GM12864 (cell line): ENCODE measurements around the gene NFKB1.

Experiments used
- DNase-seq: peaks from one replicate; pipeline ENCODE4 v3.0.0-alpha.2; 2011; ENCODE audit warnings: low read depth
- H3K4me3 ChIP-seq: 2 replicates; pipeline ENCODE4 v1.5.1; 2011; ENCODE audit warnings: mild to moderate bottlenecking, low read depth, low read length, control low read depth
- CTCF ChIP-seq: IDR thresholded peaks from 2 replicates; pipeline ENCODE4 v1.5.1; 2011; ENCODE audit warnings: low read depth, mild to moderate bottlenecking, moderate library complexity, low read length, control low read depth, inconsistent platforms; ENCODE audit errors: missing control alignments

The NFKB1 gene

GRCh38 chr4:102521570-102521969, 20.4 kb downstream of the NFKB1 start:
- no peak for TF ChIP-seq CTCF
- no peak overlapping the region for H3K4me3 ChIP-seq
- DNase-seq = no peak

GRCh38 chr4:102522031-102522440, 20.9 kb downstream of the NFKB1 start:
- TF ChIP-seq CTCF = no peak
- H3K4me3 ChIP-seq = no peak overlapping the region
- DNase-seq = no peak

- no peak for TF ChIP-seq CTCF
- no peak overlapping the region for H3K4me3 ChIP-seq
- DNase-seq = no peak
These were observed 23.5 kb downstream of the NFKB1 start for GRCh38 chr4:102524691-102525090.

DNA sequence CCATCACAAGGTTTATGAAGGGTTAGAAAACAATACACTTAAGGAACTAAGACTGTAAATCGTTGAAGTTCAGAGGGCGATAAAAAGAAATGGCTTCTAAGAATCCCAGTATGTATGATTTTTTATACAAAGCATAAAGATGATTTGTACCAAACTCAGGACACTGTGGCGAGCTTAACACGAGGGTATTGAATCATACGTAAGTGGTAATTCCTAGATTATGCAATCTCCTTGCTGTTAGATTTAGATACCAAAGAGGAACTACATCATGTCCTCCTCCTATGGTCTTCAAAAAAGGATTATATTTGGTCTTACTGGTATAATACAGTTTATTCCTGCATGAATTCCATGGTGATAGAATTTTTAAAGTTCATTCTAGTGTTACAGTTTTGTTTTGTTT, 23.9 kb downstream of the NFKB1 start:
- DNase-seq = no peak
- TF ChIP-seq CTCF = no peak
- H3K4me3 ChIP-seq = no peak overlapping the region

DNA sequence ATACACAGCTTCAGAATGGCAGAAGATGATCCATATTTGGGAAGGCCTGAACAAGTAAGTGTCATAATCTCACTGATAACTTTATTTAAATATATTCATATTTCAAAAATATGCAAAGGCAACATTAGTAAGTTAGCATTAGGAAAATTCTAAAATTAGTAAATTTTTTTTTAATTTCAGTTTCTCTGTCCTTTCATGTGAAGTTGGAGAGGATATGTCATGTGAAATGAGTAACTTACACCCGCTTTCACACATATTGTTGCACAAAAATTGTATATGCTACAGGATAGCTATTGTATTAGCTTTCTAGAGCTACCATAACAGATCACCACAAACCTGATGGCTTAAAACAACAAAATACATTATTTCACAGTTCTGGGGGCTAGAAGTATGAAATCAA, 24.3 kb downstream of the NFKB1 start:
- DNase-seq = no peak
- no peak for TF ChIP-seq CTCF
- no peak overlapping the region for H3K4me3 ChIP-seq

GRCh38 chr4:102526532-102526931, 25.4 kb downstream of the NFKB1 start:
- no peak for DNase-seq
- H3K4me3 ChIP-seq = no peak overlapping the region
- TF ChIP-seq CTCF = no peak

DNA sequence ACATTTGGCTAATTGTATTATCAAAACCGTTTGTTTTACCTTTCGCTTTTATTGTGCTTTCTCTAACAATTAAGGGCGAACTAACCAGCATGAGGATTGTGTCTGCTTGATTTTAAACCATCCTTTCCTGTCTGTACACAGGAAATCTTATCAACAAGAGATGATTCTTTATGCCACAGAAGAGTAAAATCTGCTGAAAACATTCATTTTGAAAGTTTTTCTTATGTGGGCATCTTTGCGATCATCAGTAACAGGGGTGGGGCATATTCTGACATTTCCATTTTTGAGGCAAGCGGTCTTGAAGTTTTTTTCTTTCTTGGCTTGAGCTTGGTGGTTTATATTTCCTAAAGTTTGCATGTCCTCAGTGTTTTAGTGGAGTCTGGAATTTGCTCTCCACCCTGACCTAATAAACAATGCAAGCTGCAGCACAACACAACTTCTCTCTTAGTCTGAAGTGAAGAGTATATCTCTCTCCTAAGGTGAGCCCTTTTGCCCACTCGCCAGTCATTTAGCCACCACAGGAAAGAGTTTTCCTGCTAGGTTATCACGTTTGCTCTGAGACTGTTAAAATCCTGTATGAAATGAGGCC, 26.6 kb downstream of the NFKB1 start:
- no peak for DNase-seq
- TF ChIP-seq CTCF = no peak
- H3K4me3 ChIP-seq = no peak overlapping the region; the same call in 1 of the 2 replicates
